Heart left ventricle (tissue), 13 donors: Measurements from ENCODE around the gene PRKCB.

Source experiments
- CTCF ChIP-seq, 12 donors: fragments of 200-600 bp; sonication (generic) in 4 of 12; IDR thresholded peaks; one replicate each; pipeline versions ENCODE4 v1.5.0 to v1.8.0; 2018 to 2022; ENCODE audit warnings: antibody characterized with exemption in 12 of 12, mild to moderate bottlenecking in 5 of 12
- POLR2A ChIP-seq, 2 donors: fragments of 450-650 bp; IDR thresholded peaks; one replicate each; pipeline ENCODE4 v1.6.1; 2017; ENCODE audit warnings: antibody characterized with exemption in 2 of 2, mild to moderate bottlenecking in 2 of 2, moderate library complexity in 2 of 2
- donor health status: ischemic (EF 13 %, LVEDD 7.1; RV severe dilation, severe dysfunction).
- donor health status: DM: no; HTN: yes; CAD: no.
- donor health status: DM: no; HTN: no; CAD: no.
- donor health status: ischemic (EF 25% LVEDD 6.9; RV normal size, moderate dysfunction).
- donor health status: ischemic (EF 25% LVEDD 5.7; RV mildly dilated, moderate dysfunction).
- donor health status: ischemic (EF 35%, LVEDD 5.7; RV mildly dilated, moderate dysfunction).
- donor health status: nonischemic (EF 11% LVEDD 7.7; RV severe dilation, severe dysfunction).
- donor health status: DM: yes; HTN: yes; CAD: no.
- donor health status: PGD.
- donor health status: ischemic (EF 29% LVEDD 5.4; RV normal size, mild dysfunction).
- donor health status: nonischemic (EF 23%, LVEDD 6.1; RV moderate dilation, normal function).

GRCh38 chr16:23908790-23909189 is 73.0 kb downstream of the PRKCB start:
- TF ChIP-seq POLR2A (IDR thresholded peaks at IDR 0.05) (no peak), CTCF (IDR thresholded peaks at IDR 0.05) (no peak)
